SK-N-SH (cell line): Measurements from ENCODE around the gene ARPIN.

Experiments
- GABPA ChIP-seq: IDR thresholded peaks from 2 replicates; pipeline ENCODE4 v1.4.0; 2012; ENCODE audit warnings: low read depth, mild to moderate bottlenecking
- TF ChIP-seq, protein P1 (sequence below): fragments of 200-600 bp; sonication (generic); IDR thresholded peaks from 2 replicates; pipeline ENCODE4 v1.6.1; 2017; ENCODE audit warnings: antibody characterized with exemption, mild to moderate bottlenecking, moderate library complexity
- TF ChIP-seq, protein P2 (sequence below): IDR thresholded peaks from 2 replicates; pipeline ENCODE4 v1.6.1; 2012; ENCODE audit warnings: mild to moderate bottlenecking, low read depth, low read length, moderate library complexity

DNA sequence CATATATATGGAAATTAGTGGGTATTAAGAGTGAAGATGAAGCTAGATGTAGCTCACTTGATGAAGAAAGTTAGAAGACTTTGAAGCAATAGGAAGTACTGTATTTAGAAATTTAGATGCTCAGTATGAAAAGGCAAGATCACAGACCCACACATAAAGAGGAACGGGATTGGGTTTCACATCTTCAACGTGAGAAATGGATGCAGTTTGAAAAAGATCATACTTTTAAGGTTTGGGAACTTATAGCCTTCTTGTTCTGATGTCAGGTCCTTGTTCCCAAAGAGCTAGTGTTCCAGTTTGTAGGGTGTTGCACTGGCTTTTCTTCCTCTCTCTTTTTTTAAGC lies 35.7 kb downstream of the ARPIN start:
- TF ChIP-seq, protein P1, sequence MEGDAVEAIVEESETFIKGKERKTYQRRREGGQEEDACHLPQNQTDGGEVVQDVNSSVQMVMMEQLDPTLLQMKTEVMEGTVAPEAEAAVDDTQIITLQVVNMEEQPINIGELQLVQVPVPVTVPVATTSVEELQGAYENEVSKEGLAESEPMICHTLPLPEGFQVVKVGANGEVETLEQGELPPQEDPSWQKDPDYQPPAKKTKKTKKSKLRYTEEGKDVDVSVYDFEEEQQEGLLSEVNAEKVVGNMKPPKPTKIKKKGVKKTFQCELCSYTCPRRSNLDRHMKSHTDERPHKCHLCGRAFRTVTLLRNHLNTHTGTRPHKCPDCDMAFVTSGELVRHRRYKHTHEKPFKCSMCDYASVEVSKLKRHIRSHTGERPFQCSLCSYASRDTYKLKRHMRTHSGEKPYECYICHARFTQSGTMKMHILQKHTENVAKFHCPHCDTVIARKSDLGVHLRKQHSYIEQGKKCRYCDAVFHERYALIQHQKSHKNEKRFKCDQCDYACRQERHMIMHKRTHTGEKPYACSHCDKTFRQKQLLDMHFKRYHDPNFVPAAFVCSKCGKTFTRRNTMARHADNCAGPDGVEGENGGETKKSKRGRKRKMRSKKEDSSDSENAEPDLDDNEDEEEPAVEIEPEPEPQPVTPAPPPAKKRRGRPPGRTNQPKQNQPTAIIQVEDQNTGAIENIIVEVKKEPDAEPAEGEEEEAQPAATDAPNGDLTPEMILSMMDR, result no peak
- TF ChIP-seq, protein P2, sequence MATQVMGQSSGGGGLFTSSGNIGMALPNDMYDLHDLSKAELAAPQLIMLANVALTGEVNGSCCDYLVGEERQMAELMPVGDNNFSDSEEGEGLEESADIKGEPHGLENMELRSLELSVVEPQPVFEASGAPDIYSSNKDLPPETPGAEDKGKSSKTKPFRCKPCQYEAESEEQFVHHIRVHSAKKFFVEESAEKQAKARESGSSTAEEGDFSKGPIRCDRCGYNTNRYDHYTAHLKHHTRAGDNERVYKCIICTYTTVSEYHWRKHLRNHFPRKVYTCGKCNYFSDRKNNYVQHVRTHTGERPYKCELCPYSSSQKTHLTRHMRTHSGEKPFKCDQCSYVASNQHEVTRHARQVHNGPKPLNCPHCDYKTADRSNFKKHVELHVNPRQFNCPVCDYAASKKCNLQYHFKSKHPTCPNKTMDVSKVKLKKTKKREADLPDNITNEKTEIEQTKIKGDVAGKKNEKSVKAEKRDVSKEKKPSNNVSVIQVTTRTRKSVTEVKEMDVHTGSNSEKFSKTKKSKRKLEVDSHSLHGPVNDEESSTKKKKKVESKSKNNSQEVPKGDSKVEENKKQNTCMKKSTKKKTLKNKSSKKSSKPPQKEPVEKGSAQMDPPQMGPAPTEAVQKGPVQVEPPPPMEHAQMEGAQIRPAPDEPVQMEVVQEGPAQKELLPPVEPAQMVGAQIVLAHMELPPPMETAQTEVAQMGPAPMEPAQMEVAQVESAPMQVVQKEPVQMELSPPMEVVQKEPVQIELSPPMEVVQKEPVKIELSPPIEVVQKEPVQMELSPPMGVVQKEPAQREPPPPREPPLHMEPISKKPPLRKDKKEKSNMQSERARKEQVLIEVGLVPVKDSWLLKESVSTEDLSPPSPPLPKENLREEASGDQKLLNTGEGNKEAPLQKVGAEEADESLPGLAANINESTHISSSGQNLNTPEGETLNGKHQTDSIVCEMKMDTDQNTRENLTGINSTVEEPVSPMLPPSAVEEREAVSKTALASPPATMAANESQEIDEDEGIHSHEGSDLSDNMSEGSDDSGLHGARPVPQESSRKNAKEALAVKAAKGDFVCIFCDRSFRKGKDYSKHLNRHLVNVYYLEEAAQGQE, result no peak
- TF ChIP-seq GABPA, result no peak
